G401.6 (cell line): ENCODE results near the gene EIF1AD.
"Not testable (repeated sequence)": the region's sequence is repeated elsewhere in the genome, so short reads cannot be mapped to it uniquely, and the experiment has no call there.

Source experiments
- FAIRE-seq: peaks from 2 replicates; lab custom pipeline; 2012; peaks lifted over from hg19 to GRCh38; lab: Jason Lieb, UNC

The EIF1AD gene

GRCh38 chr11:65967329-65967934 is 34.5 kb downstream of the EIF1AD start:
- no peak for FAIRE-seq

DNA sequence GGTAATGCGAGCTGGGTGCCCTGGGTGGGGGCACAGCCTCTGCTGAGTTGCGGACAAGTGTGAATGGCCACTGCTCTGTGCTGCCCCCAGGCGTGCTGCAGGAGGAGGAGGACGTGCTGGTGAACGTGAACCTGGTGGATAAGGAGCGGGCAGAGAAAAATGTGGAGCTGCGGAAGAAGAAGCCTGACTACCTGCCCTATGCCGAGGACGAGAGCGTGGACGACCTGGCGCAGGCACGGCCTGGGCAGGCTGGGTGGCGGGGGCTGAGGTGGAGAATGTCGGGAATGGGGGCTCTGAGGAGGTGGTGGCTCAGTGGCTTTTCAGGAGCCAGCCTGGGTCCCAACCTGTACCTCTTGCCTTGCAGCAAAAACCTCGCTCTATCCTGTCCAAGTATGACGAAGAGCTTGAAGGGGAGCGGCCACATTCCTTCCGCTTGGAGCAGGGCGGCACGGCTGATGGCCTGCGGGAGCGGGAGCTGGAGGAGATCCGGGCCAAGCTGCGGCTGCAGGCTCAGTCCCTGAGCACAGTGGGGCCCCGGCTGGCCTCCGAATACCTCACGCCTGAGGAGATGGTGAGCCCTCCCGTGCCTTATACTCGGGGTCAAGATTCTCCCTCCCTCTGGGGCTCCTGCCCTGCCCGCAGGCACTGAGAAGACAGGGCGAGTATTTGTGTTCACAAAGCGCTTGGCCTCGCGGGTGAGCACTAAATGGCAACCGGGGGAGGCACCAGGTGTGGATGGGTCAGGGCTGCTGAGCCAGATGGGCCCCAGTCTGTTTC is 35.8 kb downstream of the EIF1AD start:
- FAIRE-seq, result no peak

DNA sequence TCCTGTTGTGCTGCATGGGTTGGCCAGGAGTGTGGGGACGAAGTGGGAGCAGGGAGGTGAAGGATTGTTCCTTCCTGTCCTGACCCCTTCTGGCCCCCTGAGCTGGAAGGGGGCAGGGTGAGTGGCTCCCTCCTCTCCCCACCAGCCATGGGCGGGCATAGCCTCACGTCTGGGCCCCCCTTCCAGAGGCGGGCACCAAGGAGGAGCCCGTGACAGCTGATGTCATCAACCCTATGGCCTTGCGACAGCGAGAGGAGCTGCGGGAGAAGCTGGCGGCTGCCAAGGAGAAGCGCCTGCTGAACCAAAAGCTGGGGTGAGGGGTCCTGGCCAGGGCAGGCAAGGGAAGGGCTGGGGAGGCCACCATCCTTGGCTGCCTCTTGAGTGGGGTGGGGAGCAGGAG is 37.1 kb downstream of the EIF1AD start:
- no peak for FAIRE-seq

- no peak for FAIRE-seq
These were observed 39.8 kb downstream of the EIF1AD start for GRCh38 chr11:65962141-65962564.

- peak; percentile 97 for FAIRE-seq
These were observed 40.5 kb downstream of the EIF1AD start, which contains the start of gene SART1 for GRCh38 chr11:65961267-65962140. Gene SART1 (plus strand): TSS chr11:65961734. CDS start chr11:65961781, 47 bp downstream.

DNA sequence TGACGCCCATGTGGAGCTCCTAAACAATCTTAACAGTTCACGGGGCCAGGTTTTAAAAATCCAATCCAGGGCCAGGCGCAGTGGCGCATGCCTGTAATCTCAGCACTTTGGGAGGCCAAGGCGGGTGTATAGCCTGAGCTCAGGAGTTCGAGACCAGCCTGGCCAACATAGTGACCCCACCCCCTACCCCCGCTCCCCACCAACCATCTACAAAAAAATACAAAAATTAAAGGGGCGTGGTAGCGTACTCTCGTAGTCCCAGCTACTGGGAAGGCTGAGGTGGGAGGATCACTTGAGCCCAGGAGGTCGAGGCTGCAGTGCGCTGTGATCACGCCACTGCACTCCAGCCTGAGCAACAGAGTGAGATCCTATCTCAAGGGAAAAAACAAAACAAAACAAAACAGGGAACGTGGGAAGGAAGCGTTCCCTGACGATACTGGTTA is 41.1 kb downstream of the EIF1AD start:
- no peak for FAIRE-seq

DNA sequence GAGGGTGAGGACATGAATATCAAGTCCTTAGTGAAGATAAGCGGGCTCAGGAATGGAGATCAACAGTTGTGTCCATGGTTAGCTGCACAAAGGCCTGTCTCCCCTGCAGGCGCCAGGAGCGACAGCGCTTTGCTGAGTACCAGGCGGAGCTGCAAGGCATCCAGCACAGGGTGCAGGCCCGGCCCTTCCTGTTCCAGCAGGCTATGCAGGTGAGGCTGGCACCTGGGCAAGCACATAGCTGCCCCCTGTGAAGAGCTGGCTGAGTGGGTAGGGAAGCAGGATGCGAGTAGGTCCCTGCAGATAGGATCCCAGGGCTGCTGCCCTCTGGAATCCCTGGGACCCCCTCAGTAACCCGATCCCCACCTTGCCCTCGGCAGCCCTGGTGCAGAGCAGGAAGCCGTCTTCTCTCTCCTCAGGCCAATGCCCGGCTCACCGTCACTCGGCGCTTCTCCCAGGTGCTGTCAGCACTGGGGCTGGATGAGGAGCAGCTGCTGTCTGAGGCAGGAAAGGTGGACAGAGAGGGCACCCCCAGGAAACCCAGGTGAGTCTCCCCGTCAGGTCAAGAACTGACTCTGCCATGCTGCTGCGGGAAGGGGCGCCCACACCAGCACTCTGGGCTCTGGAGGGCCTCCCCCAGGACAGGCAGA is 43.1 kb downstream of the EIF1AD start:
- FAIRE-seq, result no peak

- no peak for FAIRE-seq
These were observed 43.7 kb downstream of the EIF1AD start for GRCh38 chr11:65958291-65958690.

DNA sequence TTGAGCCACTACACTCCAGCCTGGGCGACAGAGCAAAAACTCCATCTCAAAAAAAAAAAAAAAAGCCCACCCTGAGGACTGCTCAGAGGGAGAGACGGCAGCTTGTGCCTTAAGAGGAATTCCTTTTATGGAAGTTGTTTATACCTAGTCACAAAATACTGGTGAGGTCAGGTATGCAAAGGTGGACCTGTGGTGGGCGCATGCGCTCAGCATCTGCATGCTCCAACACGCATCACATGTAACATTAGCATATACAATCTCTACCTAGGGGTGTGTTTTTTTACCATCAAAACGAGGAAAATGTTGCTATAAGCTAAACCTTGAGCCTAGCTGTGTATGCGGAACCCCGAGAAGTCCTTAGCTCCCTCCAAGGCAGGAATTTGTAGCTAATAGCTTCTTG is 47.2 kb downstream of the EIF1AD start:
- FAIRE-seq, result no peak

GRCh38 chr11:65953471-65953870 is 48.5 kb downstream of the EIF1AD start:
- no peak for FAIRE-seq

- no peak for FAIRE-seq
These were observed 49.9 kb downstream of the EIF1AD start for GRCh38 chr11:65952052-65952521.

GRCh38 chr11:65951641-65952040 is 50.3 kb downstream of the EIF1AD start:
- not testable (repeated sequence) for FAIRE-seq

DNA sequence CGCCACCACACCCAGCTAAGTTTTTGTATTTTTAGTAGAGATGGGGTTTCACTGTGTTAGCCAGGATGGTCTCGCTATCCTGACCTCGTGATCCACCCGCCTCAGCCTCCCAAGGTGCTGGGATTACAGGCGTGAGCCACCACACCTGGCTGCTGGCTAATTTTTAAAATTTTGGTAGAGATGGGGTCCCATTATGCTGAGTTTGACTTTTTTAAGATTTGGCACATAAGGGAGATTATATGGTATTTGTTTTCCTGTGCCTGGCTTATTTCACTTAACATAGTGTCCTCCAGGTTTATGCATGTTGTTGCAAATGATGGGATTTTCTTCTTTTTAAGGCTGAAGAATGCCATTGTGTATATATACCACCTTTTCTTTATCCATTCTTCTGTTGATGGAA is 51.2 kb downstream of the EIF1AD start:
- FAIRE-seq, result not testable (repeated sequence)

DNA sequence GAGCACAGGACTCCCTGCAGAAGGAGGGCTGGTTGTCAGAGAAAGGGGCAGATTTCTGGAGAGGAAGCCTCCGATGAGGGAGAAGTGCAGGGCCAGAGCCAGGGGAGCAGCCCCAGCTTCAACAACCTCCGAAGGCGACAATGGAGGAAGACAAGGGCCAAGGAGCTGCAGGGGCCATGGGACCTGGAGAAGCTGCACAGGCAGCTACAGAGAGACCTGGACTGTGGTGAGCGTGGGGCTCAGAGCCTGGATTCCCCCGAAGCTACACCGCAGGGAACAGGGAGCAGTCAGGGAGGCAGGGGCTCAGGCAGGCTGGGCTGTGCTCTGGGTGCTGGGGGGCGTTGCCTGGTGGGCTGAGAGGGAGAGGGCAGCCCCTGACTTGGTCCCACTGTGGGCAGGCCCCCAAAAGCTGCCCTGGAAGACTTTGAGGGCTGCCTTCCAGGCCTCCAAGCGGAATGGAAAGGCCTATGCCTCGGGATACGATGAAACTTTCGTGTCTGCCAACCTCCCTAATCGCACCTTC is 54.3 kb downstream of the EIF1AD start:
- no peak for FAIRE-seq

DNA sequence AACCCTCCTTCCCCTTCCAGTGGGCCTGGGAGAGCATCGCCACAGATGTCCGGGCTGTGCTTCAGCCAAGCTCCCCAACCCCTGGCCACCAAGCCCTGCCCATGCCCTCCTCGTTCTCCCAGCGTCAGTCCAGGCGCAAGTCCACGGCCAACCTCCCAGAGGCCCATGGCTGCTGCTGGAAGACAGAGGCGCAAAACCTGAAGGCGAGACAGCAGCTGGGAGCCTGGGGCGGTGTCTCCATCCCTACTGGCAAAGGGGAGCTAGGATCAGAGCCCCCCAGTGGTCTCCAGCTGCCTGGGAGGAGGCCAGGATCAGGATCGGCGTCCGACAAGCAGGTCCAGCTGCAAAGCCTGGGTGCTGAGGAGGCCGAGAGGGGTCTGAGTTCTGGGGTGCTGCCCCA is 54.8 kb downstream of the EIF1AD start:
- no peak for FAIRE-seq

GRCh38 chr11:65946655-65947054 is 55.3 kb downstream of the EIF1AD start:
- FAIRE-seq, result no peak
